Activated T-helper 1 cell treated with anti-CD3 and anti-CD28 coated beads, Interleukin-2, amount 50 U/mL, for 16 hours (primary cell): ENCODE results near the gene SDK1.

ENCODE experiments used
- DNase-seq, 2 donors: peaks; one replicate each; pipeline ENCODE4 v3.0.0-alpha.2; 2020; ENCODE audit warnings: low read depth in 1 of 2, low spot score in 1 of 2

Gene SDK1

GRCh38 chr7:3866277-3866676 lies 565.2 kb downstream of the SDK1 start:
- DNase-seq: no peak

- DNase-seq: no peak
These were observed 566.8 kb downstream of the SDK1 start for GRCh38 chr7:3867863-3868262.

- no peak for DNase-seq
These were observed 578.5 kb downstream of the SDK1 start for GRCh38 chr7:3879355-3880075.

- no peak for DNase-seq
These were observed 579.4 kb downstream of the SDK1 start for GRCh38 chr7:3880228-3880987.

- DNase-seq: no peak
These were observed 581.7 kb downstream of the SDK1 start for GRCh38 chr7:3882782-3883181.

- DNase-seq: no peak
These were observed 583.5 kb downstream of the SDK1 start for GRCh38 chr7:3884543-3884942.

GRCh38 chr7:3887096-3887690 lies 586.1 kb downstream of the SDK1 start:
- DNase-seq: no peak

- no peak for DNase-seq
These were observed 587.0 kb downstream of the SDK1 start for GRCh38 chr7:3888096-3888495.

- DNase-seq: no peak
These were observed 591.1 kb downstream of the SDK1 start for GRCh38 chr7:3892157-3892556.

GRCh38 chr7:3892686-3893085 lies 591.6 kb downstream of the SDK1 start:
- DNase-seq: no peak

- no peak for DNase-seq
These were observed 592.2 kb downstream of the SDK1 start for GRCh38 chr7:3893151-3893788.

GRCh38 chr7:3893789-3894153 lies 592.7 kb downstream of the SDK1 start:
- no peak for DNase-seq

GRCh38 chr7:3895341-3896116 lies 594.5 kb downstream of the SDK1 start:
- DNase-seq: no peak

GRCh38 chr7:3896169-3896765 lies 595.2 kb downstream of the SDK1 start:
- DNase-seq: no peak

GRCh38 chr7:3897430-3898372 lies 596.6 kb downstream of the SDK1 start:
- peak in 1 of 2 donors; percentile 4 for DNase-seq

- no peak for DNase-seq
These were observed 598.5 kb downstream of the SDK1 start for GRCh38 chr7:3899559-3899991.

GRCh38 chr7:3908153-3908552 lies 607.1 kb downstream of the SDK1 start:
- DNase-seq: no peak

- no peak for DNase-seq
These were observed 608.1 kb downstream of the SDK1 start for GRCh38 chr7:3909128-3909527.

- DNase-seq: no peak
These were observed 609.0 kb downstream of the SDK1 start for GRCh38 chr7:3910054-3910453.

GRCh38 chr7:3911685-3912084 lies 610.6 kb downstream of the SDK1 start:
- no peak for DNase-seq
